Renal pelvis (tissue), 12 donors: Measurements from ENCODE around the gene KLHDC7A. TPM values are rescaled to one million over a fixed set of nuclear protein-coding genes. Genes with fewer than 3 reads are reported as not detected.
"Not testable (repeated sequence)": the region's sequence is repeated elsewhere in the genome, so short reads cannot be mapped to it uniquely, and the experiment has no call there.

ENCODE experiments used
- DNase-seq: peaks from one replicate; pipeline ENCODE4 v3.0.0-alpha.2; 2013
- long read RNA-seq, 16 experiments: transcript quantifications; one replicate each; lab custom pipeline, GENCODE V29; 2026
- polyA plus RNA-seq, 3 donors: library from polyadenylated mRNA; unstranded; fragments of 120-200 nt; gene quantifications; one replicate each; pipeline ENCODE4 v1.2.1, GENCODE V29; 2013; ENCODE audit not compliant: insufficient read length in 3 of 3

Gene KLHDC7A
- 10 to 100 TPM; 12.5 to 14.3 (median 13.5) TPM for polyA plus RNA-seq
- long read RNA-seq, donor 1, full-length matches to known transcripts = 25 of 25 reads
- long read RNA-seq, donor 1, partial matches to known transcripts = 0 of 25 reads
- long read RNA-seq, donor 1, other reads (novel, unspliced or antisense) = 0 of 25 reads
- long read RNA-seq, donor 2, full-length matches to known transcripts = 21 of 21 reads
- long read RNA-seq, donor 2, partial matches to known transcripts = 0 of 21 reads
- long read RNA-seq, donor 2, other reads (novel, unspliced or antisense) = 0 of 21 reads
- long read RNA-seq, donor 3, full-length matches to known transcripts = 35 of 35 reads
- long read RNA-seq, donor 3, partial matches to known transcripts = 0 of 35 reads
- long read RNA-seq, donor 3, other reads (novel, unspliced or antisense) = 0 of 35 reads
- long read RNA-seq, donor 4, full-length matches to known transcripts = 26 of 26 reads
- long read RNA-seq, donor 4, partial matches to known transcripts = 0 of 26 reads
- long read RNA-seq, donor 4, other reads (novel, unspliced or antisense) = 0 of 26 reads
- long read RNA-seq, donor 5, full-length matches to known transcripts = 15 of 15 reads
- long read RNA-seq, donor 5, partial matches to known transcripts = 0 of 15 reads
- long read RNA-seq, donor 5, other reads (novel, unspliced or antisense) = 0 of 15 reads
- long read RNA-seq, donor 6, full-length matches to known transcripts = 20 of 20 reads
- long read RNA-seq, donor 6, partial matches to known transcripts = 0 of 20 reads
- long read RNA-seq, donor 6, other reads (novel, unspliced or antisense) = 0 of 20 reads
- long read RNA-seq, donor 7, full-length matches to known transcripts = 52 of 52 reads
- long read RNA-seq, donor 7, partial matches to known transcripts = 0 of 52 reads
- long read RNA-seq, donor 7, other reads (novel, unspliced or antisense) = 0 of 52 reads
- long read RNA-seq, donor 8 = 0 reads
- long read RNA-seq, donor 9, full-length matches to known transcripts = 33 of 33 reads
- long read RNA-seq, donor 9, partial matches to known transcripts = 0 of 33 reads
- long read RNA-seq, donor 9, other reads (novel, unspliced or antisense) = 0 of 33 reads
- long read RNA-seq, donor 10, full-length matches to known transcripts = 29 of 29 reads
- long read RNA-seq, donor 10, partial matches to known transcripts = 0 of 29 reads
- long read RNA-seq, donor 10, other reads (novel, unspliced or antisense) = 0 of 29 reads
- long read RNA-seq, donor 11, full-length matches to known transcripts = 15 of 15 reads
- long read RNA-seq, donor 11, partial matches to known transcripts = 0 of 15 reads
- long read RNA-seq, donor 11, other reads (novel, unspliced or antisense) = 0 of 15 reads
- long read RNA-seq, donor 12, full-length matches to known transcripts = 28 of 28 reads
- long read RNA-seq, donor 12, partial matches to known transcripts = 0 of 28 reads
- long read RNA-seq, donor 12, other reads (novel, unspliced or antisense) = 0 of 28 reads
- long read RNA-seq, donor 13, full-length matches to known transcripts = 18 of 18 reads
- long read RNA-seq, donor 13, partial matches to known transcripts = 0 of 18 reads
- long read RNA-seq, donor 13, other reads (novel, unspliced or antisense) = 0 of 18 reads
- long read RNA-seq, donor 14 = 0 reads
- long read RNA-seq, donor 15, full-length matches to known transcripts = 14 of 14 reads
- long read RNA-seq, donor 15, partial matches to known transcripts = 0 of 14 reads
- long read RNA-seq, donor 15, other reads (novel, unspliced or antisense) = 0 of 14 reads
- long read RNA-seq, donor 16, full-length matches to known transcripts = 39 of 39 reads
- long read RNA-seq, donor 16, partial matches to known transcripts = 0 of 39 reads
- long read RNA-seq, donor 16, other reads (novel, unspliced or antisense) = 0 of 39 reads

GRCh38 chr1:18480315-18481189 lies at the start of gene KLHDC7A:
Gene KLHDC7A, plus strand, starts transcription at chr1:18480930. Its CDS starts 52 bp downstream, at chr1:18480982.
- peak; percentile 86 for DNase-seq

- DNase-seq = no peak
Observed at GRCh38 chr1:18434041-18434440, 46.7 kb upstream of the KLHDC7A start.

GRCh38 chr1:18440385-18441226 lies 40.1 kb upstream of the KLHDC7A start:
- DNase-seq = no peak

- DNase-seq = no peak
Observed at GRCh38 chr1:18443587-18444520, 36.9 kb upstream of the KLHDC7A start.

- DNase-seq = no peak
Observed at GRCh38 chr1:18444563-18444962, 36.2 kb upstream of the KLHDC7A start.

GRCh38 chr1:18446751-18447150 lies 34.0 kb upstream of the KLHDC7A start:
- no peak for DNase-seq

- DNase-seq = no peak
Observed at GRCh38 chr1:18447509-18448220, 33.1 kb upstream of the KLHDC7A start.

- DNase-seq = no peak
Observed at GRCh38 chr1:18448889-18449288, 31.8 kb upstream of the KLHDC7A start.

GRCh38 chr1:18452550-18452949 lies 28.2 kb upstream of the KLHDC7A start:
- DNase-seq = peak; percentile 5

- no peak for DNase-seq
Observed at GRCh38 chr1:18458133-18459092, 22.3 kb upstream of the KLHDC7A start.

- DNase-seq = no peak
Observed at GRCh38 chr1:18461656-18462055, 19.1 kb upstream of the KLHDC7A start.

GRCh38 chr1:18462517-18462916 lies 18.2 kb upstream of the KLHDC7A start:
- not testable (repeated sequence) for DNase-seq

GRCh38 chr1:18463063-18463462 lies 17.7 kb upstream of the KLHDC7A start:
- no peak for DNase-seq

- DNase-seq = no peak
Observed at GRCh38 chr1:18463984-18464664, 16.6 kb upstream of the KLHDC7A start.

- DNase-seq = no peak
Observed at GRCh38 chr1:18464665-18465050, 16.1 kb upstream of the KLHDC7A start.
